Spleen (tissue), 11 donors: ENCODE results near the gene ZFYVE27. TPM values are rescaled to one million over a fixed set of nuclear protein-coding genes. Genes with fewer than 3 reads are reported as not detected.

Experiments
- DNase-seq: peaks from one replicate; pipeline ENCODE4 v3.0.0-alpha.2; 2020
- H3K27ac ChIP-seq, 8 donors: fragments of 200-600 bp; sonication (generic) in 7 of 8; 1 replicate in 4 of 8; 2 replicates in 4 of 8; pipeline versions ENCODE4 v1.5.0 to v1.8.0; 2016 to 2021; ENCODE audit warnings: inconsistent platforms in 4 of 8, mild to moderate bottlenecking in 4 of 8, moderate library complexity in 1 of 8
- H3K27me3 ChIP-seq, 7 donors: fragments of 200-600 bp; sonication (generic) in 6 of 7; replicated peaks in 1 of 7; 1 replicate in 4 of 7; 2 replicates in 3 of 7; pipeline versions ENCODE4 v1.5.0 to v1.8.0; 2016 to 2021; ENCODE audit warnings: inconsistent platforms in 3 of 7, mild to moderate bottlenecking in 1 of 7
- H3K36me3 ChIP-seq, 6 donors: fragments of 200-600 bp; sonication (generic) in 5 of 6; 1 replicate in 4 of 6; 2 replicates in 2 of 6; pipeline versions ENCODE4 v1.5.0 to v1.8.0; 2016 to 2021; ENCODE audit warnings: inconsistent platforms in 2 of 6
- H3K4me1 ChIP-seq, 6 donors: fragments of 200-600 bp; sonication (generic) in 5 of 6; 1 replicate in 3 of 6; 2 replicates in 3 of 6; pipeline versions ENCODE4 v1.5.0 to v1.8.0; 2016 to 2021; ENCODE audit warnings: inconsistent platforms in 3 of 6
- H3K4me3 ChIP-seq, 8 donors: fragments of 200-600 bp; sonication (generic) in 7 of 8; 1 replicate in 4 of 8; 2 replicates in 4 of 8; pipeline versions ENCODE4 v1.5.0 to v1.8.0; 2016 to 2021; ENCODE audit warnings: inconsistent platforms in 4 of 8, mild to moderate bottlenecking in 4 of 8, moderate library complexity in 2 of 8
- H3K9me3 ChIP-seq, 8 donors: fragments of 200-600 bp; sonication (generic) in 7 of 8; 1 replicate in 4 of 8; 2 replicates in 4 of 8; pipeline versions ENCODE4 v1.5.0 to v1.8.0; 2016 to 2021; ENCODE audit warnings: inconsistent platforms in 4 of 8
- CTCF ChIP-seq, 11 experiments: fragments of 200-600 bp in 7 of 11; fragments of 450-650 bp in 4 of 11; sonication (generic) in 4 of 11; IDR thresholded peaks in 8 of 11; conservative IDR thresholded peaks in 3 of 11; 1 replicate in 7 of 11; 2 replicates in 4 of 11; pipeline versions ENCODE4 v1.4.0 to v1.8.0; 2016 to 2021; ENCODE audit warnings: antibody characterized with exemption in 11 of 11, inconsistent platforms in 4 of 11, mild to moderate bottlenecking in 1 of 11
- POLR2A ChIP-seq, 3 donors: fragments of 450-650 bp; IDR thresholded peaks; one replicate each; pipeline ENCODE4 v1.5.1; 2017; ENCODE audit warnings: antibody characterized with exemption in 3 of 3, mild to moderate bottlenecking in 1 of 3
- POLR2AphosphoS5 ChIP-seq, 3 donors: sonication (generic); formaldehyde crosslinking; IDR thresholded peaks; one replicate each; pipeline ENCODE4 v1.5.1; 2017; ENCODE audit warnings: antibody characterized with exemption in 3 of 3
- WGBS, 5 donors: extraction: QIAGEN DNeasy Blood & Tissue Kit in 3 of 5; methylation state at CpG; one replicate each; pipeline versions ENCODE4 v1.1.5 to v1.1.7; 2013 to 2018; 5-methylcytosine and 5-hydroxymethylcytosine counted together
- intact Hi-C: fragments of 100-400 bp; cut with DNase I; formaldehyde crosslinking; loops from one replicate; pipeline ENCODE4 v1.15.0; 2023; ENCODE audit warnings: low total_unique reads
- polyA plus RNA-seq, 3 donors: library from polyadenylated mRNA; stranded (reverse); fragments of 200-250 nt; gene quantifications; one replicate each; pipeline ENCODE4 v1.2.1, GENCODE V29; 2013
- total RNA-seq, 7 donors: library from RNA; depleted of rRNA in 3 of 7; stranded (reverse); fragments of >200 nt in 3 of 7; fragmentation: NEBNext Ultra II Directional in 4 of 7; extraction: Animal tissue kit (Norgen Biotek cat#: 25700) in 4 of 7; gene quantifications; one replicate each; pipeline versions ENCODE4 v1.1.0 to v1.2.1, GENCODE V29; 2016 to 2021
- donor health status: healthy with polysubstance abuse.
- donor health status: DM: no; HTN: no; CAD: no; lungs with moderate emphysema.
- donor health status: DM: no; HTN: no; CAD: no.
- donor health status: Bipolar disorder and iron deficiency.
- donor health status: healthy.
- donor health status: DM: no; HTN: no; CAD: no.
- donor health status: DM: yes; HTN: yes; CAD: no.

Gene ZFYVE27
- total and polyA plus RNA-seq, 10 donors = 16.8 to 42.2 (median 31.7) TPM

GRCh38 chr10:97765201-97765600 lies 28.3 kb downstream of the ZFYVE27 start:
- TF ChIP-seq POLR2AphosphoS5 (IDR thresholded peaks at IDR 0.05) (peak in 2 of 3 donors; percentile 26 to 39), CTCF (IDR thresholded peaks at IDR 0.05 in 8 of 11, conservative IDR thresholded peaks at IDR 0.05 in 3 of 11) (no peak)
- peaks cover 0 to 12% (median 6%) of the 10 kb centered on the region in 7 donors for H3K27me3 ChIP-seq
- whole genome bisulfite sequencing, 5 donors = 75 to 92% (median 90%) methylated on average over 15 of the region's 15 CpGs
- peak; percentile 70 for DNase-seq
- no peak overlapping the region for H3K4me3 ChIP-seq
- no peaks in the 10 kb centered on the region for H3K4me1 ChIP-seq
- no peak overlapping the region for H3K27ac ChIP-seq
- no peaks in the 10 kb centered on the region for H3K9me3 ChIP-seq
- intact Hi-C loops = no loop called here
- H3K36me3 ChIP-seq = peaks cover 0 to 44% (median 24%) of the 10 kb centered on the region in 6 donors

GRCh38 chr10:97766106-97766810 lies 29.3 kb downstream of the ZFYVE27 start:
- DNase-seq = no peak
- Histone ChIP-seq H3K27ac (no peak overlapping the region), H3K4me1 (peaks cover 1 to 10% (median 6%) of the 10 kb centered on the region in 6 donors), H3K9me3 (no peaks in the 10 kb centered on the region), H3K27me3 (peaks cover 0 to 23% (median 16%) of the 10 kb centered on the region in 7 donors), H3K4me3 (no peak overlapping the region), H3K36me3 (peaks cover 0 to 33% (median 14%) of the 10 kb centered on the region in 6 donors)
- TF ChIP-seq CTCF (IDR thresholded peaks at IDR 0.05 in 8 of 11, conservative IDR thresholded peaks at IDR 0.05 in 3 of 11) (no peak), POLR2A (IDR thresholded peaks at IDR 0.05) (no peak), POLR2AphosphoS5 (IDR thresholded peaks at IDR 0.05) (no peak)
- 89 to 94% (median 92%) methylated on average over 10 to 13 of the region's 13 CpGs for WGBS, 5 donors
- intact Hi-C loops = no loop called here

GRCh38 chr10:97766996-97767924 lies 30.3 kb downstream of the ZFYVE27 start:
- no peak overlapping the region for H3K27ac ChIP-seq
- no peak for DNase-seq
- TF ChIP-seq CTCF (IDR thresholded peaks at IDR 0.05 in 8 of 11, conservative IDR thresholded peaks at IDR 0.05 in 3 of 11) (no peak), POLR2AphosphoS5 (IDR thresholded peaks at IDR 0.05) (peak in 1 of 3 donors; percentile 7)
- intact Hi-C loops = no loop called here
- WGBS, 5 donors = 87 to 92% (median 90%) methylated on average over 19 to 22 of the region's 22 CpGs
- H3K4me3 ChIP-seq = no peak overlapping the region
- H3K9me3 ChIP-seq = no peaks in the 10 kb centered on the region
- peaks cover 3 to 18% (median 13%) of the 10 kb centered on the region in 6 donors for H3K4me1 ChIP-seq
- peaks cover 0 to 33% (median 26%) of the 10 kb centered on the region in 7 donors for H3K27me3 ChIP-seq
- peaks cover 0 to 23% (median 5%) of the 10 kb centered on the region in 6 donors for H3K36me3 ChIP-seq
